ENCODE data around the gene OAS2.

Gene OAS2

GRCh38 chr12:112962561-112962960, 15.8 kb upstream of the OAS2 start:
- no peak for TF ChIP-seq CTCF (IDR thresholded peaks at IDR 0.05)

GRCh38 chr12:112963227-112963861, 15.0 kb upstream of the OAS2 start:
- TF ChIP-seq CTCF (IDR thresholded peaks at IDR 0.05): no peak

- no peak for TF ChIP-seq CTCF (IDR thresholded peaks at IDR 0.05)
Observed at GRCh38 chr12:112964067-112964670, 14.2 kb upstream of the OAS2 start.

GRCh38 chr12:112964915-112965314, 13.4 kb upstream of the OAS2 start:
- no peak for TF ChIP-seq CTCF (IDR thresholded peaks at IDR 0.05)

GRCh38 chr12:112965643-112966042, 12.7 kb upstream of the OAS2 start:
- no peak for TF ChIP-seq CTCF (IDR thresholded peaks at IDR 0.05)

GRCh38 chr12:112967306-112967705, 11.0 kb upstream of the OAS2 start:
- TF ChIP-seq CTCF (IDR thresholded peaks at IDR 0.05): no peak

- TF ChIP-seq CTCF (IDR thresholded peaks at IDR 0.05): no peak
Observed at GRCh38 chr12:112967858-112968257, 10.5 kb upstream of the OAS2 start.
